GM18511 (cell line): Measurements from ENCODE around the gene TEC.
A peak's percentile ranks its signal among the peaks of the same experiment; 100 is the strongest.

Experiments used
- ATAC-seq: cut with Tn5 transposase; IDR thresholded peaks from one replicate; pipeline ENCODE4 v1.9.1; 2021; ENCODE audit warnings: mild to moderate bottlenecking, moderate library complexity; ENCODE audit not compliant: unreplicated experiment

Gene TEC

DNA sequence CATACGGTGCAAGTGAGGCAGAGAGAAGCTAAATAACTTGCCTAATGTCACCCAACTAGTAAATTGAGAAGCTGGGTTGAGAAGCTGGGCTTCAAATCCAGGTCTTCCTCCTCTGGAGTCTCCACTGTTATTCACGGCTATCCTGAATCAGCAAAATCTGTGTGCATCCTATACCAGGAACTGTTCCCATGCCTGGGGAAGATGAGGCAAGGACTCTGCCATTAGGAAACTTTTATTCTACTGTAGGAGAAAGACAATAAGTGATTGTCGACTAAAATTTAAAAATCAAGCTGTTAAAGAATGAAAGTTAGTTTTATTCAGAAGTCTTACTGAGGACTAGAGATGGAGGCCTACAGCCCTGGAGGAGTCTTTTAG, 872 bp upstream of the TEC start:
- no peak for ATAC-seq

DNA sequence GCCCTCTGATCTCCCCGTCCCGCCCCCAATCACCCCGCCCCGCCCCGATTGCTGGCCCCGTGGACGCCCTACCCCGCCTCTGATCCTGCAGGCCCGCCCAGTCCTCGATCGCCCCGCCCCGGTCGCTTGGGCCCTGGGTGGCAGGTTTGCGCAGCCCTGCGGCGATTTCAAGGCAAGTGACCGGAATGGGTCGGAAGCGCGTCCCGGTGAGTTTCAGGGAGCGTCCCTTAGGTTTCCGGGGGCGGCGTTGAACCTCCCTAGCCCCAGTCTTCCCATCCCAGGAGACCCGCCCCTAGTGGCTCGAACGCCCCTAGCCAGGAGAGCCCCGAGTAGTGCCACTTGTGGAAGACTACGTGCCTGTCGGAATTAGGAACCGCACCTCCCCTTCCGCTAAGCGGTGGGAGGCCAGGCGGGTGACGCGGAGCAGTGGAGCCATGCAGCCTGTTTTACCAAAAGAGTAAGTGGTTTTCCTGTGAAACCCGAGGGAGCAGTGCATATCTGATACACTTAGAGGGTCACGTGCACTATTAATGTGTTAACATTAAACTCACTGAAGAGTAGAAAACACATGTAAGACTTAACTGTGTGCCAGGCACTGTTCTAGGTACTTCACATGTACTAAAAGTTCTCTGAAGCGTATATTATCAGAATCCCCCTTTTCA, 354 bp upstream of the TEC start:
- ATAC-seq, result peak; percentile 81

DNA sequence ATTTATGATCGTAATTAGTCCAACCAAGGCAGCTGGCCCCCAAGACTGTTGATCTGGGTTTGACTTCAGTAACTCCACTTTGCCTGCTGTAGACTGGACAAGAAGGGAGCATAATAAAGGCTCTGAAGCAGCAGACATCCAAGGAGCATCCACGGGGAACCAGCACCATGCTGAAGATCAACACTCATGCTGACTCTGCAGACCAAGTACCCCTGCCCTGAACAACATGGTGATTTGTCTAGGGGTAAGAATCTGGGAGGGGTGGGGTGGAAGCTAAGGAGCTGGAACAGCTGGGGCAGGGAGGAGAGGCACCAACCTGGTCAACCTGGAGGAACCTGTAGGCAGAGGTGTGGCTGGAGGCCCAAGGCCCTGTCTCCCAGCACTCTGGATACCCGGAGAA, 2.1 kb downstream of the TEC start:
- no peak for ATAC-seq

DNA sequence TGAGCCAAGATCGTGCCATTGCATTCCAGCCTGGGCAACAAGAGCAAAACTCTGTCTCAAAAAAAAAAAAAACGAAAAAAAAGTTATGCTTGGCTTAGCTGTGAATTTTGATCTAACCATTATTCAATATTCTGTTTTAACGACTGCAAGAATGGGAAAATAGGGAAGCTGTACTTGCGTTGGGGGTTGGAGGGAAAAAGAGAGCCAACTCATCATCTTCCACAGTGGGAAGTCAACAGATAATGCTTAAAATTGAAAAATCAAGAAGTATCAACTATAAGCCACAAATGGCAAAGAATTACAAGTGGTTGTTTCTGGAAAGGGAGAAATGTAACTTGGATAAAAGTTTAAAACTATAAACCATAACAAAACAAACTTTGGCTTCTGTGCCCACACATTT, 2.9 kb downstream of the TEC start:
- ATAC-seq, result no peak

DNA sequence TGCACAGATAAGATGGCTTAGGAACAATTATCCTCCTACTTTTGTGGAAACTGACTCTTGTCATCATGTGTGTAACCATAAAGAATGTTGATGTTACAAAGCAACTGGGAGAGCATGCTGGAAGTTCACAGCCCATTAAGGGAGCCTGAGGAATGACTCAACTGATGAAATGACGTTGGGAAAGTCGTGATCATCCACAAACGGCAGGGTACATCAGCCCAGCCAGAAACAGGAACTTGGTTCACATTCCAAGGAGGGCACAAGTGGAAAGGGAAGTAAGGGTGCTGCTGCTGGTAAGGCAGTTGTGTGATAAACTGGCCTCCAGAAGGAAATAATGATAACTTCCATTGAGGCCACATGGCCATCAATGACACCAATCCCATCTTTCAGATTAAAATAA, 6.7 kb downstream of the TEC start:
- no peak for ATAC-seq

DNA sequence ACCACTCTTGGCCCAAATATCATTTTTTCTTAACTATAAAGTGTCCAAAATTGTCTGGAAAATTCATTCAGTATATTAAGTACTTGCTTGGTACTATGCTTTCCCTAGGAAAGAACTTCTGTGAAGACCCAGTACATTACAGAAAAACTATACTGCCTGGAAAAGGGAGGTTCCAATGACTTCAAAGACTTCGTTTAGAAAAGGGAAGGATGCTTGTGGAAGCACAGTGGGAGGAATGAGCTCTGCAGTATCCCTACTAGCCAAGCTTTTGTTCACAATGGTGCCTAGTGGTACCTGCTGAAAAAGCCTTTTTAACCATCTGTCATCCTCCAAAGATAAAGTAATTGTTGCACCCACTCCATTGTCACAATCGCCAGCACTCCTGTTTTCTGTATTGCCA, 7.2 kb downstream of the TEC start:
- ATAC-seq, result no peak

DNA sequence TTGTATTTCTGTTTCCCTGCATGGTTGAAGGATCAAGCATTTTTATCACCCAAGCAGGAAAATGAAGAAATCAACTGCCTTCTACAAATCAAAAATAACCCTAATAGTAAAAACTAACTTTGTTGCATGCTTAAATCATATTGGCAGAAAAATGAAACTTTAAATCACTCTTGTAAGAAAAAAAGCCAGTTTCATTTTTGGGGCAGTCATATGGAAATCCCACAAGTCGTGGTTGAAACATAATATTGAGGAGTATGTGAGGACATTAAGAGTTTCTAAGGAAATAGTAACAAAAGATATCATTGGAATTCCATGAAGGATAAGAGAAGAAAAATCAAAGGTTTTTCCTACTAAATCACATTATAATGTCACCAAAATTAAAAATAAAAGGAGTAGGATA, 8.4 kb downstream of the TEC start:
- peak; percentile 50 for ATAC-seq

DNA sequence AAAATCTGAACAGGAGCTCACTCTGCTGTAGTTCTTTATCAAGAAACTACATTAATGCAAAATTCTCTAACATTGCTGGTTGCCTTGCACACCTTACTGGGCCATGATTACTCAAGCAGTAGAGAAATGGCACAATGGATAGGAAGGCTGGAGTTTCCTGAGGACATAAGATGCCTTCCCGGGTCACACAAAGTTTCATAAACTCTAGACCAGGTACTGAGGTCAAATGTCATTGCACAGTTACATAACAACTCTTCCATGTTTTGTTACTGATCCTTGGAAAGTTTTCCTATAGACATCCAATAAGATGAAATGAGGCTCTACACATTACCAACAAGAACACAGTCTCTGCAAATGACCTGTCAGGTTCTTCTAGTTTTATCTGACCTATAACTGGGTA, 9.9 kb downstream of the TEC start:
- no peak for ATAC-seq

DNA sequence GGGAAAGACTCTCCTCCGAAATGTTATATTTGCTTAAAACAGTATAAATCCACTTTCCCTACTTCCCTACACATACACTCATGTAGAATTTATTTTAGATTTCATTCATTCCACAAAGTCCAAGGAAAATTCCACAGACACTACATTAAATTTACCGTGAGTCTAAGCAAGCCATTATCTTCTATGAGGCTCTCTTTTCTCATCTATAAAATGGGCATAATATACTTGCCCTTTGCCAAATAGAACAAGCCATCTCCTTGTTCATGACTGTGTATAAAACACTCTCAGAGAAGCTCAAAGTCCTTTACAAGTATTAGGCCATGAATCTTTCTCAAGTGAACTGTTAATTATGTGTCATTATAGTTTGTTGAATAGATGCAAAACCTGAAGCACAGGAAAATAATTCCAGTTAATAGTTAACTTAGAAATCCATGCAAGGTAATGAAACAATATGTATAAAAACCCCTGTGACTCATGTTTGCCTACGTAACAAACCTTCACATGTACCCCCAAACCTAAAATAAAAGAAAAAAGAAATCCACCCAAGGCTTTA, 10.7 kb downstream of the TEC start:
- no peak for ATAC-seq

DNA sequence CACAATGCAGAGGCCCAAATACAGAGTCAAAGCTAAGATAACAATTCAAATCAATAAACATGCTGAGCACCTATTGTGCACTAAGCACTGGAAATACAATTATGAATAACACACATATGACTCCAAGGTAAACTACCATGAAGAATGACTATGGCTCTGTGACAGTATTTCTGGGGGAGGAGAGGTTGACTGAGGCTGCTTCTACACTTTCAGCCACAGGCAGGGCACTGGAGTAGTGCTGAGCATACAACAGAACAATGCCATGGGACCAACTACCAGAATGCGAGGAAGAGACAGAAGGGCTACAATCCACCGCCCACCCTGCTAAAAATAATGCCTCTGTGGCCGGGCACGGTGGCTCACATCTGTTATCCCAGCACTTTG, 13.7 kb downstream of the TEC start:
- no peak for ATAC-seq

DNA sequence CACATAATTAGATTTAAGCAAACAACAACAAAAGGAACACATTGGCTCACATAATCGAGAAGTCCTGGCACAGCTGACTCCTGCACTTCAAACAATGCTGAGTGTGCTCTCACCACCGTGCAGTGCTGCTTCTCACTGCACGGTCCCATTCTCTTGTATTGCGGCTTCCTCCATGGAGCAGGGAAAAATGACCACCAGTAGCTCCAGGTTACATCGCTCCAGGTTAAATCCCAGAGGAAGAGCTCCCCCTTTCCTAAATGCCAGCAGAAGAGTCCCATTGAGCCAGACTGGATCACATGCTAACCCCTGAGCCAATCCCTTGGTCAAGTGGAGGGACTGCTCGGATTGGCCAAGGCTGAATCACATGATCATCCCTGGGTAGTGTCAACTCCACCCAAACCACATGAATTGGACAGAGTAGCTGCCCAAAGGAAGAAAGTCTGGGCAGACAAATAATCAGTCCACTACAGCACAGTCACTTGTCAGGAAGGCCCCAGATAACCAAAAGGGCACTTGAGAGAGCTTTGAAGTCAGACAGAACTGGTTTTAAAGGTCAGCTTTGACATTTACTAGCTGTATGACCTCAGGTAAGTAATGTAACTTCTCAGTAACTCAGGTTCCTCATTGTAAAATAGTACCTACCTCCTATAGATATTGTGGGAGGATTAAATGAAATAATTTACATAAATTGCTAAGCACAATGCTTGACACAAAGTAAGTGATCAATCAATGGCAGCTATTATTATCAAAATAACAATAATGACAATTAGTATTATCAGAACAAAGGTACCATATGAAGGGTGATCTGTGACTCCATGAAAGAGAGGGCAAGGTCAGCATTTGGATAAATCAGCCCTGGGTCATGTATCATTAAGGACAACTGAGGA, 14.3 kb downstream of the TEC start:
- ATAC-seq, result no peak

DNA sequence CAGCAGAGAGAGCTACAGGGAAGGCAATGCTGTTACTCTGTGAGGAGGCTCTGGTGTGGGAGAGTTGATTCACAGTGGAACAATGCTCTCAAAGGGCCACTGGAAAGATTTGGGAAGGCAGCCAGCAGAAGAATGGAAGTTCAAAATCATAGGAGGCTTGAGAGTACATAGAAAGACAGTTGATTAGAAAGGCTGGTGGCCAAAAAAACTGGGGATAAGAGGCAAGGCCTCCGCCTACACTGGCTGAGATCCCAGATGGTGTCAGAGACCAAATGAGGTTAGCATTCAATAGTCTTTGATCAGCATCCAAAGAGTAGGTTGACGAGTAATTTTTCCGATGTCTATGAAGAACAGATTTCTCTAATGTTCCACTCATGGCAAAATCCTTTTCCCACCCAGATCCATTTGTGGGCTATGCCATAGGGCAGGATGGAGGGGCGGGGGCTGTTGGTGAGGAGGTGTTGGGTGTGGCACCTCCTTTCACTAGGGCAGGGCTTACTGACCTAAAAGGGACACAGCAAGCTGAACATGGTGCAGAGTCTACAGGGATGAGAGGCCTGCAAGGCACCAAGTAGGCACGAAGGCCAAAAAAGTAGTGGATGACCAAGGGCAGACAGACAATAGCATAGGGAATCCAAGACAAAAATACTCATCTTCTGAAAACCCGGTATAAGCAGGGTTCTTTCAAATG, 15.1 kb downstream of the TEC start:
- ATAC-seq, result no peak

DNA sequence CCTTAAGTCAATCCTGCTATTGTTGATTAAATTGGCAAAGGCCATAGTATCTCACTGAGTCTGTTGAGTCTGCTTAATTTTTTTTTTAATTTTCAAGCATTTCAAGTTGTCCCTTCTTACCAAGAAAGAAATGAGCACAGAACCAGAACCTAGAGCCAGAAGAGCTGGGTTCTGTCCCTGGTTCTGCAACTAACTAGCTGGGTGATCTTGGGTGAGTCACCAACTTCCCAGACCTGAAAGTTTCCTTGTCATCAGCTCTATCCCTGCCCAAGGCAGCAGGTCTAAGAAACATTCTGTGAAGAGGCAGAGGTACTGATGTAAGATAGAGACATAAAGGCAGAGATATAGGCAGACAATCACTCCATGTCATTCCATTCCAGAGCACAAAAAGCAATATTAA, 17.3 kb downstream of the TEC start:
- no peak for ATAC-seq

DNA sequence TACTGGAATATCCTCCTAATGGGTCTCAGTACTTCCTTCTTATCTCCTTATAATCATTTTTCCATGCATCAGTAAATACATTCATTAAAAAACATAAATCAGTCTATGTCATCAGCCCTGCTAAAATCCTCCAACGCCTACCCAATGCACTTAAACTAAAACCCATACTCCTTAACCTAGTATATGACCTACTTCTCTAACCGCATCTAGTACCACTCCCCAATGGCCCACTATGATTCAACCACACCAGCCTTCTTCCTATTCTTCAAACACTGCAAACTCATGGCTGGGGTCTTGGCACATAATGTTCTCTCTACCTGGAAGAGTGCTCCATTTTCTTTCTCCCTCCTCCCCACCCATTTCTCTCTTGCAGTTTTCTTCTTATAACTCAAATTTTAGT, 18.7 kb downstream of the TEC start:
- ATAC-seq, result no peak

DNA sequence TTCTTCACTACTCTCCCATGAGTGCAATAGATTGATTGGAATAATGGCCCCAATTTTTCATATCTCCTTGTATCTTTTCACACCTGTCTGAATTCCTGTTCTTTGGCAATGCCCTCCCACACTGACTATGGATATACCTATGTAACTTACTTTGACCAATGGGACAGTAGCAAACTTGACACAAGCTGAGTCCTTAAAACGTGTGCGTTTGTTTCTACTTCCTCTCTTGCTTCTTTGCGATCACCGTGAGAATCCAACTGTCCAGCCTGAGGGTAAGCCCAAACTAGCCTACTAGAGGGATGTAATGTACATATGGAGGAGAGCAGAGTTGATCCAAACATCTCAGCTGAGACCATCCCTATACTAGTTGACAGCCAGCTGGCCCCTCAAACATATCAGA, 19.3 kb downstream of the TEC start:
- no peak for ATAC-seq

DNA sequence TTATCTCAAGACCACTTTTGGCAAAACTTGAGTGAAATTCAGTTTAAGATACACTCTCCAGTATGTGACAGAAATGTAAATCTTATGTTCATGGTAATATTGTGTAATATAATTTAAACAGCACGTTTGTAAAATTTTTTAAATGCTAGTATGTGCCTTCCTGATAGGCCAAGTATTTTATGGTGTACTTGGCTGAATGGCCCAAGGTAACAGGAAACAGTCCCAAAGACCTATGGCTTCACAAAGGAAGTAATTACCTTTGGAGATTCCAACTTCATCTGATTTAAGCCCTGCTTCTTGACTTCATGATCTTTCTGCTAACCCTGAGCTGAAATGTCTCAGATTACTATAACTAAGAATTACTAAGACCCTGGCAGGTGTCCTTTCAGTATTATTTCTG, 20.3 kb downstream of the TEC start:
- no peak for ATAC-seq

DNA sequence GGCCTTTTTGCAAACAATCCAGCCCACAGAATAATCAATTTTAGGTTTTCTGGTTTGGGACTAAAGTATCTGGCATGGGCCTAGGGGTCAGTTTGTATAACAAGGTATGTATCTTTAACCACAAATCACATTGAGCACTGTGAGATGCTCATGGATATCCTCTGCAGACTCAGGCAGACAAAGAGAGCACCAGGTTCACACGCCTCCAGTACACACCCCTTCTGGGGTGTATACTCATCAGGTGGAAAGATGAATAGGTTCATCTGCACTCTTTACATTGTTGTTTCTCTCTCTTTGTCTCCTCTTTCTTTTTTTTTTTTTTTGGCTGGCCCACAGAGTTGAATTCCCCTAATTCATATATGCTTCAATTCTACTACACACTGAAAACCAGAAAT, 21.1 kb downstream of the TEC start:
- peak; percentile 37 for ATAC-seq

DNA sequence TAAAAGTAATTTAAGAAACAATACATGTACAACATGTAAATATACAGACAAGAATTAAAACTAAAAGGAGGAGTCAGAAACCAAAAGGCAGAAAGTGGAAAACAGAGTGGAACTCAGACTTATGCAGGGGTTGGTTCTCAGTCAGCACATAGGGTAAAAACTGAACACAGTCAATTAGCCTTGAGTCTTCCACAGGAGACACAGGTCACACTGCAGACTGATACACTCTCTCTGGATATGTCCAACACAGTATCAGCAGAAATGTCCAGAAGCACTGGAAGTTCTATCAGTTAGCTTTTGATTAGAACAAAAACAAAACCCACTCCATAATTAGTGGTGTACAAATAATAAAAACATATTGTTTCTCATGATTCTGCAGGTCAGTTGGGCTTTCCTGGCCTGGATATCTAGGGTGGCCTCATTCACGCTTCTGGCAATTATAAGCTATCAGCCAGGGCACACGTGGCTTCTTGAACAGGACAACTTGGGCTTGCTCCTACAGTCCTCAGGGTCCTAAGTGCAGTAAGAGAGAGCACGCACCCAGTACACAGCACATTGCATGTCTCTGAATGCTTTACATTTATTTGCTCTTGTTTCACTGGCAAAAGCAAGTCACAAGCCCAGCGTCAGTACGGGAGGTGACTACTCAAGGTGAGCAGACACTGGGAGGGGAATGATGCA, 21.6 kb downstream of the TEC start:
- ATAC-seq, result peak; percentile 54

DNA sequence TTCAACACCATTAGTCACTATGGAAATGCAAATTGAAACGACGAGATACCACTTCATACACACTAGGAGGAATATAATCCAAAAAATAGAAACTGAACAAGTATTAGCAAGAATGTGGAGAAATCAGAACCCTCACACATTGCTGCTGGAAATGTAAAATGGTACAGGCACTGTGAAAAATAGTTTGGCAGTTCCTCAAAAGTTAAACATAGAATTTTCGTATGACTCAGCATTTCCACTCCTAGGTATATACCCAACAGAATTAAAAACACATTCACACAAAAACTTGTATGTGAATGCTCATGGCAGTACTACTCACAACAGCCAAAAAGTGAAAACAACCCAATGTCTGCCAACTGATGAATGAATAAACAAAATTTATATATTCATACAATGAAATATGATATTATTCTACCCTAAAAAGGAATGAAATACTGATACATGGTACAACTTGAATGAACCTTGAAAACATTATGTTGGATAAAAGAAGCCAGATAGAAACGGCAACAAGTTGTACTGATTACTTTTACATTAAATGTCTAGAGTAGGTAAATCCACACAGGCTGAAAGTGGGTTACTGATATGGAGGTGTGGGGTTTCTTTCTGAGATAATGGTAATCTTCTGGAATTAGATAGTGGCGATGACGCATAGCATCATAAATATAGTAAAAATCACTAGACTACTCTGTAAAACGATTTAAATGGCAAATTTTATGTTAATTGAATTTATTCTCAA, 22.3 kb downstream of the TEC start:
- peak; percentile 69 for ATAC-seq

DNA sequence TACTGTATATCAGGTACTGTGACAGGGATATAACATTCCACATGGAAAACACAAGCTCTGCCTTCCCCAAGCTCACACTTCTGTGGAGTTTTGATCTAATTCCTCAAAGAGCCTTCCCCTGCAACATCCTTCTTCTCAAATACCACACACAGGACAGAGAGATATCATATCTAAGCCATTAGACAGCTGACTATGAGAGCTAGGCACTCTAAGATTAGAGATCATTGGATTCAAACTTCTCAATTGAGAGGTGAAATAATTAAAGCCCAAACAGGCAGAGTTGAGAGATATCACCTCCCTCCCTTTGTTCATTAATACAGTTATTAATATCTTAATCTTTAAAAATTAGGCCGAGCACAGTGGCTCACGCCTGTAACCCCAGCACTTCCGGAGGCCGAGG, 25.0 kb downstream of the TEC start:
- ATAC-seq, result no peak

DNA sequence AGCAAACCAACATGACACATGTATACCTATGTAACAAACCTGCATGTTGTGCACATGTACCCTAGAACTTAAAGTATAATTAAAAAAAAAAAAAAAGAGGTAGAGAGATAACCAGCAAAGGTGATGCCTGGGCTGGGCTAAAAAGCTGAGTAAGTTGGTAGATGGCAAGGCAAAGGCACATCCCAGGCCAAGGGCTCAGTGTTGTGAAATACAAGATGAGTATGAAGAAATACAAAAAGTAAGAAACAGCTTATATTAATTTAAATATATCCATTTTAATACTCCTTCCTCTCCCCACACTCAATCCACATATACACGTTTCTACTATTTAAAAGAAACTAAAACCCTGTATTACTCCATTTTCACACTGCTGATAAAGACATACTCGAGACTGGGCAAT, 25.8 kb downstream of the TEC start:
- no peak for ATAC-seq
